ENCODE results near the gene PRKCH. TPM values are rescaled to one million over a fixed set of nuclear protein-coding genes. Genes with fewer than 3 reads are reported as not detected.

PRKCH gene
- total RNA-seq, 3 donors from 2014 or later: 109 to 141 (median 134) TPM

GRCh38 chr14:61388976-61389576, 67.7 kb downstream of the PRKCH start:
- Mint-ChIP-seq H3K4me1 (ENCODE audit: low read depth) (peaks cover 29% of the 10 kb centered on the region), H3K4me3 (no peak overlapping the region), H3K36me3 (ENCODE audit: insufficient read depth) (peaks cover 22% of the 10 kb centered on the region), H3K27me3 (ENCODE audit: low read depth) (no peaks in the 10 kb centered on the region), H3K9me3 (no peaks in the 10 kb centered on the region)
- ATAC-seq (peak in 1 of 2 donors; percentile 4), DNase-seq (peak; percentile 16)

DNA sequence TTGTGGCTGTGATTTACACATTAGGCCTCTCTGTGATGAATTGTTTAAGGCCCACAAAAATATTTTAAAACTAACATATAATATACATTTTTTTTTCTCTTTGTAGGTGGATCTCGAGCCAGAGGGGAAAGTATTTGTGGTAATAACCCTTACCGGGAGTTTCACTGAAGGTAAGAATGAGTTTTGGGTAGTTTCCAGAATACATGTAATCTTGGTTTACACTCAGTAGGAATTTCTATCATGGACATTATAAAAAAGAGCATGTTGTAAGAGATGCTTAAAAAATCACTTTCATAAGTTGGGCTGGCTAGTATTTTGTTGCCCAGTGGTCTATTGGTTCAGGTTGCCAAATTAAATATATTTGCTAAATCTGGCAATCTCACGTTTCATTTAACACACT, 69.7 kb downstream of the PRKCH start:
- H3K36me3 Mint-ChIP-seq (ENCODE audit: insufficient read depth): peaks cover 30% of the 10 kb centered on the region
- peaks cover 47% of the 10 kb centered on the region for H3K4me1 Mint-ChIP-seq (ENCODE audit: low read depth)
- ATAC-seq (no peak), DNase-seq (no peak)
- no peaks in the 10 kb centered on the region for H3K27me3 Mint-ChIP-seq (ENCODE audit: low read depth)
- H3K9me3 Mint-ChIP-seq: no peaks in the 10 kb centered on the region
- peak overlapping the region; percentile 43 for H3K4me3 Mint-ChIP-seq

DNA sequence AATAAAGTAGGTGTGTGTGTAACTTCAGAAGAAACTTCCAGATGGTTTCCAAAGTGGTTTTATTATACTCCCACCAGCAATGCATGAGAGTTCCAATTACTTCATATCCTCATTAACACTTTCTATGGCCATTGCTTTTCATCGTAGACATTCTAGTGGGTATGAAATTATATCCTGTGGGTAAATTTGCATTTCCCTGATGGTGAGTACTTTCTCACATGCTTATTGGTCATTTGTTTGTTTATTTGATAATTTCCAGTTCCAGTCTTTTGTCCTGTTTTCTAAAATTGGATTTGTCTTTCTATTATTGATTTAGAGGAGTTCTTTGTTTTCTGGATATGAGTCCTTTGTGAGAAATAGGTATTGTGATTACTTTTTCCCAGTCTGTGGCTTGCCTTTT, 70.9 kb downstream of the PRKCH start:
- Mint-ChIP-seq H3K4me1 (ENCODE audit: low read depth) (peaks cover 59% of the 10 kb centered on the region), H3K9me3 (no peaks in the 10 kb centered on the region), H3K36me3 (ENCODE audit: insufficient read depth) (peaks cover 36% of the 10 kb centered on the region), H3K4me3 (peak overlapping the region; percentile 50), H3K27me3 (ENCODE audit: low read depth) (no peaks in the 10 kb centered on the region)
- ATAC-seq: no peak
- no peak for DNase-seq

DNA sequence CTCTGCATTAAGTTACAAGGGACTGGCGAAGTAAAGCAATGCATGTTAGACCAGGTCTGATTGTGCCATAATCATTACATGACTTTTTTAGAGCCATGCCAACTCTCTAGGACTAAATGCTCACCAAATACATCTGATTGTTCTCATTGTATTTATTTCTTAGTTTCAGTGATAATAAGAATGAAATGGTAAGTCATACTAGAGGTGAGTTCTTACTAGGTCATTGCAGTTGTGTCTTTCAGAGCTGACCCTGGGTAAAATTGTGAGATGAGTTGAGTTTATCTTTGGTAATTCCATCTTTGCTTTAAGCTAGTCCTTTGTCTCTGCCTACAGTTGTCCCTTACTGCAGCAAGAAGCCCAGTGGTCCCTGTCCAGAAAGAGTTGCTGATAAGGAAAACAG, 73.2 kb downstream of the PRKCH start:
- DNase-seq (no peak), ATAC-seq (no peak)
- Mint-ChIP-seq H3K27me3 (ENCODE audit: low read depth) (no peaks in the 10 kb centered on the region), H3K4me1 (ENCODE audit: low read depth) (peaks cover 82% of the 10 kb centered on the region), H3K9me3 (no peaks in the 10 kb centered on the region), H3K4me3 (peak overlapping the region; percentile 2), H3K36me3 (ENCODE audit: insufficient read depth) (peaks cover 42% of the 10 kb centered on the region)

- peaks cover 42% of the 10 kb centered on the region for H3K36me3 Mint-ChIP-seq (ENCODE audit: insufficient read depth)
- DNase-seq (no peak), ATAC-seq (no peak)
- no peaks in the 10 kb centered on the region for H3K27me3 Mint-ChIP-seq (ENCODE audit: low read depth)
- peaks cover 88% of the 10 kb centered on the region for H3K4me1 Mint-ChIP-seq (ENCODE audit: low read depth)
- H3K9me3 Mint-ChIP-seq: no peaks in the 10 kb centered on the region
- H3K4me3 Mint-ChIP-seq: no peak overlapping the region
Observed at GRCh38 chr14:61395115-61395725, 73.8 kb downstream of the PRKCH start.

DNA sequence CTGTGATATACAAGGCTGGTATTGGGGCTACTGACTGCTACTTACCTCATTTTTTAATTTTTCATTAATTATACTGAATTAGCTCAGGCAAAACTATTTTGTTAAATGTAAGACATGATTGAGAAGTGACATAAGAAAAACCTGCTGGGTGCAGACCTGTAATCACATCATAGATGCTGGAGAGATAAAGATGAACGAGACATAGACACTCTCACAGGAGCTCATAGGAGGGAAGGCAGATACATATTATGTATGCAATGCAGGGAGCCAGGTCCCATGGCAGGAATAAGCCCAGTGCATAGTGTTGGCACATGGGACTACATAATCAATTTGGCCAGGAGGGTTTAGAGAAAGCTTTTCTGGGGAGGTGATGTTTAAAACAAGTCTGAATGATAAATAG, 74.9 kb downstream of the PRKCH start:
- Mint-ChIP-seq H3K4me3 (peak overlapping the region; percentile 9), H3K9me3 (no peaks in the 10 kb centered on the region), H3K4me1 (ENCODE audit: low read depth) (peaks cover 96% of the 10 kb centered on the region), H3K36me3 (ENCODE audit: insufficient read depth) (peaks cover 42% of the 10 kb centered on the region), H3K27me3 (ENCODE audit: low read depth) (no peaks in the 10 kb centered on the region)
- ATAC-seq: no peak
- DNase-seq: no peak

DNA sequence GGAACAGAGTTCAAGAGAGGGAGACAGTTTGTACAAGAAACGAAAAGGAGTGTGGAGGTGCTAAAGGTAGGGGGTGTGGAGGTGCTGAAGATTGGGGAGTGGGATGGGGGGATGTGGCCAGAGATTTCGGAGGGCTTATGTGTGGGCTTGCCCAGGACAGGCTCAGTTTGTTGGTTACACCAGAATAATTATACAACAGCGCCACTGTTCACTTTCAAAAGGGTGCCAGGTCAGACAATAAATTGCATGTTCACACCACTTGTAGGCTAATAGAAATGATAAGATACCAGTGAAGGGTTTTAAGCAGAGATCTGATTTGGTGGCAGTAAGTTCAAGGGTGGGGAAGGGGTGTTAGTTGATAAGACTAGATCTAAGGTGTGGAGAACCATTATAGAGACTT, 75.3 kb downstream of the PRKCH start:
- Mint-ChIP-seq H3K9me3 (no peaks in the 10 kb centered on the region), H3K4me3 (peak overlapping the region; percentile 9), H3K4me1 (ENCODE audit: low read depth) (peaks cover 96% of the 10 kb centered on the region), H3K36me3 (ENCODE audit: insufficient read depth) (peaks cover 42% of the 10 kb centered on the region), H3K27me3 (ENCODE audit: low read depth) (no peaks in the 10 kb centered on the region)
- no peak for ATAC-seq
- DNase-seq: no peak

DNA sequence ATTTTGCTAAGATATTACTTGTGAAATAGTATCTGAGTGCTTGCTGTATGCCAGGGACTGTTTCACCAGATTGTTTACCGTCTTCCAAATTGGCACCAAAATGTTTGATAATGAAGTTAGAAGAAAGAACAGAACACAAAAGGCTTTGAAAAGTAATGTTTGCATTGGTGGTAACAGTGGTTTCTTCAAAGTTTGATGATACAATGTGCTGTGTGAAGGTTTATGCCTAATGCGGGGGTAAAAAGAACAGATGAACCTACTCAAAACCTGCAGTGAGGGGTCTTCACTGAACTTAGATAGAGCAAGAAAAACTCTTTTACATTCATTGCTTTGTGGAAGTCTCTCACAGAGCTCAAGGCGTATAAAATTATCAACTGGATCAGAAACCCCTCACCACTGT, 76.2 kb downstream of the PRKCH start:
- peaks cover 35% of the 10 kb centered on the region for H3K36me3 Mint-ChIP-seq (ENCODE audit: insufficient read depth)
- no peak overlapping the region for H3K4me3 Mint-ChIP-seq
- peaks cover 91% of the 10 kb centered on the region for H3K4me1 Mint-ChIP-seq (ENCODE audit: low read depth)
- H3K9me3 Mint-ChIP-seq: no peaks in the 10 kb centered on the region
- DNase-seq (no peak), ATAC-seq (no peak)
- no peaks in the 10 kb centered on the region for H3K27me3 Mint-ChIP-seq (ENCODE audit: low read depth)

- ATAC-seq: no peak
Observed at GRCh38 chr14:61398221-61398620, 76.8 kb downstream of the PRKCH start.

DNA sequence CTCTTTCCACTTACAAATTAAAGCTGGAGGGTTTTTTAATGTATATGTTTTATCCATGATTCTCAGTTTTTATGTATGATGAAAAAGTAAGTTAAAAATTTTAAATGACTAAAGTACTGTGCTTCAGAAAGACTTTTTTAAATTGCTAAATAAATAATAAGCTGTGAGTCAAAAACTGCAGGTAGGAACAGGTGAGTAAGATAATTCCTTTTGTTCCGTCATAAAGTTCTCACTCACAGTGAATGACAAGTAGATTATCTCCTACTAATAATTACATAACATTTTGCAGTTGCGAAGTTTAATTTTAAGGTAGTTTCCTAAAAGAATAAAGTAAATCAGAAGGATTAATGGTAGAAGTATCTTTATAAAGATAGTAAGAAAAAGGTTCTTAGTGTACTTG, 78.0 kb downstream of the PRKCH start:
- H3K36me3 Mint-ChIP-seq (ENCODE audit: insufficient read depth): peaks cover 22% of the 10 kb centered on the region
- DNase-seq: no peak
- no peak for ATAC-seq
- H3K4me3 Mint-ChIP-seq: no peak overlapping the region
- no peaks in the 10 kb centered on the region for H3K27me3 Mint-ChIP-seq (ENCODE audit: low read depth)
- no peaks in the 10 kb centered on the region for H3K9me3 Mint-ChIP-seq
- peaks cover 86% of the 10 kb centered on the region for H3K4me1 Mint-ChIP-seq (ENCODE audit: low read depth)

More at GRCh38 chr14:61398221-61398620, 76.8 kb downstream of the PRKCH start:
- no peak for DNase-seq
- peaks cover 29% of the 10 kb centered on the region for H3K36me3 Mint-ChIP-seq (ENCODE audit: insufficient read depth)
- peak overlapping the region; percentile 24 for H3K4me3 Mint-ChIP-seq
- no peaks in the 10 kb centered on the region for H3K27me3 Mint-ChIP-seq (ENCODE audit: low read depth)
- peaks cover 87% of the 10 kb centered on the region for H3K4me1 Mint-ChIP-seq (ENCODE audit: low read depth)
- H3K9me3 Mint-ChIP-seq: no peaks in the 10 kb centered on the region

DNA sequence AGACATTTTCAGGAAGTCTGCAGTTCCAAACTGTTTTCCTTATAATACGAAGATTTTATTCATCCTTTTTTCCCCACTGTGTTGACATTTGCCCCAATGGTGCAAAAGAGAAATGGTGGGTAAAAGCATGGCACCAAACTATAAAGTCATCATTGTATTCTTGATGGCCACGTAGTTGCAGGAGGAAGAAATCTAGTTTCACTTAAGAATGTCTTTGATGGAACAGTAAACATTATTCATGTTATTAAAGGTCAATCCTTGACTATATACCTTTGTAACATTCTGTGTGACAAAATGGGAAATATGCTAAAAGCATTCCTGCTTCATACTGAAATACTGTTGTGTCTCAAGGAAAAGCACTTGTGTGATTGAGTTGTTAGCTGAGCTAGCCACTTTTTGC, 80.1 kb downstream of the PRKCH start:
- peaks cover 17% of the 10 kb centered on the region for H3K36me3 Mint-ChIP-seq (ENCODE audit: insufficient read depth)
- no peaks in the 10 kb centered on the region for H3K9me3 Mint-ChIP-seq
- ATAC-seq (no peak), DNase-seq (no peak)
- no peaks in the 10 kb centered on the region for H3K27me3 Mint-ChIP-seq (ENCODE audit: low read depth)
- H3K4me3 Mint-ChIP-seq: no peak overlapping the region
- H3K4me1 Mint-ChIP-seq (ENCODE audit: low read depth): peaks cover 88% of the 10 kb centered on the region

- peak overlapping the region; percentile 19 for H3K4me3 Mint-ChIP-seq
- peaks cover 86% of the 10 kb centered on the region for H3K4me1 Mint-ChIP-seq (ENCODE audit: low read depth)
- no peaks in the 10 kb centered on the region for H3K27me3 Mint-ChIP-seq (ENCODE audit: low read depth)
- peak; percentile 49 to 52 for ATAC-seq
- DNase-seq: no peak
- peaks cover 8% of the 10 kb centered on the region for H3K36me3 Mint-ChIP-seq (ENCODE audit: insufficient read depth)
- no peaks in the 10 kb centered on the region for H3K9me3 Mint-ChIP-seq
Observed at GRCh38 chr14:61403411-61403810, 82.0 kb downstream of the PRKCH start.

DNA sequence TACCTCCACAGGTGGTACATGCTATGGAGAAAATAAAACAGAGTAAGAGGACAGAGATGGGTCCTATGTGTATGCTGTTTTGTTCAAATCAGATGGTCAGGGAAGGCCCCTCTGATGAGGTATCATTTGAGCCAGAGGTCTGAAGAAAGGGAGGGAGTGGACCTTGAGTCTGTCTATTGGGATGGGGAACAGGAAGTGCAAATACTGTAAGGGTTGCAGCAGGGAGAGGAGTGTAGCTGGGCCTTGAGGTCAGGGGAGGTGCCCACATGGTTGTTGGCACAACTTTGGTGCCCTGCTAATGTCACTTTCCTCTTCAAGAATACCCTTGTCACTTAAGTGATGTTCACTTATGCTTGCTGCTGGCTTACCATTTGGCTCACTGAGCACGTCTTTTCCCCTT, 83.3 kb downstream of the PRKCH start:
- H3K27me3 Mint-ChIP-seq (ENCODE audit: low read depth): no peaks in the 10 kb centered on the region
- H3K36me3 Mint-ChIP-seq (ENCODE audit: insufficient read depth): peaks cover 5% of the 10 kb centered on the region
- peaks cover 84% of the 10 kb centered on the region for H3K4me1 Mint-ChIP-seq (ENCODE audit: low read depth)
- H3K9me3 Mint-ChIP-seq: no peaks in the 10 kb centered on the region
- H3K4me3 Mint-ChIP-seq: no peak overlapping the region
- no peak for DNase-seq
- ATAC-seq: no peak

GRCh38 chr14:61406198-61406597, 84.8 kb downstream of the PRKCH start:
- Mint-ChIP-seq H3K36me3 (ENCODE audit: insufficient read depth) (peaks cover 13% of the 10 kb centered on the region), H3K9me3 (no peaks in the 10 kb centered on the region), H3K27me3 (ENCODE audit: low read depth) (no peaks in the 10 kb centered on the region), H3K4me1 (ENCODE audit: low read depth) (peaks cover 72% of the 10 kb centered on the region), H3K4me3 (peak overlapping the region; percentile 45)
- no peak for DNase-seq
- ATAC-seq: no peak

GRCh38 chr14:61406675-61407074, 85.3 kb downstream of the PRKCH start:
- DNase-seq (peak; percentile 40), ATAC-seq (peak; percentile 81 to 86)
- Mint-ChIP-seq H3K4me1 (ENCODE audit: low read depth) (peaks cover 67% of the 10 kb centered on the region), H3K36me3 (ENCODE audit: insufficient read depth) (peaks cover 14% of the 10 kb centered on the region), H3K4me3 (peak overlapping the region; percentile 1), H3K9me3 (no peaks in the 10 kb centered on the region), H3K27me3 (ENCODE audit: low read depth) (no peaks in the 10 kb centered on the region)
